Astrocyte (in vitro differentiated cells and primary cell): ENCODE data around the gene CDK4. TPM values are rescaled to one million over a fixed set of nuclear protein-coding genes. Genes with fewer than 3 reads are reported as not detected.

Experiments used
- DNase-seq: peaks from one replicate; pipeline ENCODE4 v3.0.0-alpha.2; 2010; ENCODE audit warnings: low read depth
- FAIRE-seq: peaks from 2 replicates; lab custom pipeline; 2011; peaks lifted over from hg19 to GRCh38; lab: Jason Lieb, UNC
- H2AFZ ChIP-seq: 2 replicates; pipeline ENCODE4 v1.6.0; 2012; ENCODE audit warnings: low read depth, low read length, inconsistent platforms
- H3K27ac ChIP-seq: 2 replicates; pipeline ENCODE4 v1.5.1; 2011; ENCODE audit warnings: low read depth, low read length, inconsistent platforms
- H3K27me3 ChIP-seq: 2 replicates; pipeline ENCODE4 v1.6.0; 2011; ENCODE audit warnings: low read length, inconsistent platforms; ENCODE audit not compliant: insufficient read depth
- H3K36me3 ChIP-seq: 2 replicates; pipeline ENCODE4 v1.5.1; 2011; ENCODE audit warnings: low read length, inconsistent platforms; ENCODE audit not compliant: insufficient read depth
- H3K4me1 ChIP-seq: 2 replicates; pipeline ENCODE4 v1.5.1; 2011; ENCODE audit warnings: low read length, inconsistent platforms; ENCODE audit not compliant: insufficient read depth
- H3K4me2 ChIP-seq: 2 replicates; pipeline ENCODE4 v1.6.0; 2012; ENCODE audit warnings: low read length, inconsistent platforms
- H3K4me3 ChIP-seq: 2 replicates; pipeline ENCODE4 v1.5.1; 2011; ENCODE audit warnings: low read depth, mild to moderate bottlenecking, low read length, inconsistent platforms; ENCODE audit not compliant: insufficient read depth
- H3K79me2 ChIP-seq: 2 replicates; pipeline ENCODE4 v1.6.0; 2012; ENCODE audit warnings: mild to moderate bottlenecking, low read length, inconsistent platforms; ENCODE audit not compliant: insufficient read depth
- H3K9ac ChIP-seq: 2 replicates; pipeline ENCODE4 v1.6.0; 2012; ENCODE audit warnings: mild to moderate bottlenecking, low read length, inconsistent platforms
- H3K9me3 ChIP-seq: 2 replicates; pipeline ENCODE4 v1.5.1; 2012; ENCODE audit warnings: low read depth, mild to moderate bottlenecking, low read length, inconsistent platforms; ENCODE audit not compliant: insufficient read depth
- H4K20me1 ChIP-seq: 2 replicates; pipeline ENCODE4 v1.6.0; 2012; ENCODE audit warnings: low read length, inconsistent platforms; ENCODE audit not compliant: insufficient read depth
- H3K27ac Mint-ChIP-seq: one replicate; pipeline ENCODE4 v1.8.0; 2021; ENCODE audit warnings: mild to moderate bottlenecking, mixed read lengths; ENCODE audit not compliant: unreplicated experiment
- H3K27me3 Mint-ChIP-seq: one replicate; pipeline ENCODE4 v1.8.0; 2021; ENCODE audit warnings: low read depth, mixed read lengths; ENCODE audit not compliant: unreplicated experiment
- H3K36me3 Mint-ChIP-seq: one replicate; pipeline ENCODE4 v1.8.0; 2021; ENCODE audit warnings: low read depth, mixed read lengths; ENCODE audit not compliant: unreplicated experiment
- H3K4me1 Mint-ChIP-seq: one replicate; pipeline ENCODE4 v1.8.0; 2021; ENCODE audit warnings: low read depth, mixed read lengths; ENCODE audit not compliant: unreplicated experiment
- H3K4me3 Mint-ChIP-seq: one replicate; pipeline ENCODE4 v1.8.0; 2021; ENCODE audit warnings: mild to moderate bottlenecking, moderate library complexity, mixed read lengths; ENCODE audit not compliant: unreplicated experiment
- H3K9me3 Mint-ChIP-seq: one replicate; pipeline ENCODE4 v1.8.0; 2021; ENCODE audit warnings: mild to moderate bottlenecking, mixed read lengths; ENCODE audit not compliant: unreplicated experiment
- CTCF ChIP-seq: IDR thresholded peaks from 2 replicates; pipeline ENCODE4 v1.5.1; 2011; ENCODE audit warnings: low read depth, mild to moderate bottlenecking, inconsistent platforms, low read length, moderate library complexity; ENCODE audit not compliant: insufficient read depth
- EZH2 ChIP-seq: IDR thresholded peaks from 2 replicates; pipeline ENCODE4 v1.6.1; 2012; ENCODE audit warnings: mild to moderate bottlenecking, low read length, inconsistent platforms; ENCODE audit not compliant: insufficient read depth
- total RNA-seq: library from RNA; stranded (reverse); gene quantifications from 2 replicates; pipeline ENCODE4 v1.2.1, GENCODE V29; 2021

The CDK4 gene
- total RNA-seq, 1 donor from 2014 or later, result 133 TPM

- no peak for FAIRE-seq
- peaks cover 9% of the 10 kb centered on the region for H4K20me1 ChIP-seq
- no peak for DNase-seq
- no peaks in the 10 kb centered on the region for H3K9me3 ChIP-seq
- TF ChIP-seq CTCF (no peak), EZH2 (peak; percentile 99)
- H3K36me3 ChIP-seq, result no peaks in the 10 kb centered on the region
- no peaks in the 10 kb centered on the region for H3K9me3 Mint-ChIP-seq
- peak overlapping the region; percentile 47 for H2AFZ ChIP-seq
- peaks cover 58% of the 10 kb centered on the region for H3K27me3 Mint-ChIP-seq
- no peak overlapping the region for H3K27ac ChIP-seq
- peaks cover 17% of the 10 kb centered on the region for H3K4me1 Mint-ChIP-seq
- H3K36me3 Mint-ChIP-seq, result peaks cover 3% of the 10 kb centered on the region
- no peak overlapping the region for H3K27ac Mint-ChIP-seq
- no peak overlapping the region for H3K4me3 Mint-ChIP-seq
- peak overlapping the region; percentile 71 for H3K4me2 ChIP-seq
- H3K9ac ChIP-seq, result no peak overlapping the region
- peaks cover 11% of the 10 kb centered on the region for H3K4me1 ChIP-seq
- no peak overlapping the region for H3K4me3 ChIP-seq
- no peaks in the 10 kb centered on the region for H3K79me2 ChIP-seq
- peaks cover 75% of the 10 kb centered on the region for H3K27me3 ChIP-seq
These were observed 14.3 kb downstream of the CDK4 start for GRCh38 chr12:57737467-57738460.

GRCh38 chr12:57736741-57737466 lies 15.2 kb downstream of the CDK4 start:
- H3K27ac Mint-ChIP-seq, result no peak overlapping the region
- H3K4me3 ChIP-seq, result no peak overlapping the region

More at GRCh38 chr12:57736741-57737466, 15.2 kb downstream of the CDK4 start:
- Histone ChIP-seq H3K79me2 (no peaks in the 10 kb centered on the region), H4K20me1 (peaks cover 9% of the 10 kb centered on the region), H3K27me3 (peaks cover 75% of the 10 kb centered on the region), H3K4me1 (peaks cover 11% of the 10 kb centered on the region), H3K27ac (no peak overlapping the region), H2AFZ (no peak overlapping the region), H3K9ac (no peak overlapping the region), H3K36me3 (no peaks in the 10 kb centered on the region), H3K4me2 (peak overlapping the region; percentile 79), H3K9me3 (no peaks in the 10 kb centered on the region)
- FAIRE-seq, result no peak
- H3K27me3 Mint-ChIP-seq, result peaks cover 67% of the 10 kb centered on the region
- peak overlapping the region; percentile 83 for H3K4me3 Mint-ChIP-seq
- no peak for DNase-seq
- H3K9me3 Mint-ChIP-seq, result peaks cover 1% of the 10 kb centered on the region
- peaks cover 3% of the 10 kb centered on the region for H3K36me3 Mint-ChIP-seq
- peaks cover 19% of the 10 kb centered on the region for H3K4me1 Mint-ChIP-seq
- TF ChIP-seq CTCF (no peak), EZH2 (peak; percentile 18)
